CD4-positive, alpha-beta memory T cell (primary cell): ENCODE measurements around the gene GJC1. TPM values are rescaled to one million over a fixed set of nuclear protein-coding genes. Genes with fewer than 3 reads are reported as not detected.

Experiments
- polyA plus RNA-seq, 2 donors: library from polyadenylated mRNA; unstranded; fragments of 300-500 nt; fragmentation: Illumina TruSeq; gene quantifications; one replicate each; pipeline ENCODE4 v1.2.3, GENCODE V29; 2021
- total RNA-seq, 2 experiments: library from RNA; stranded (reverse); gene quantifications; one replicate each; pipeline ENCODE4 v1.2.3, GENCODE V29; 2021

The GJC1 gene
- total and polyA plus RNA-seq, 4 experiments from 2014 or later, result not detected

Other genes with a start within 250 kb of the GJC1 start
- gene MEIOC, start 173.8 kb downstream of the GJC1 start, total RNA-seq, result not detected
- gene MEIOC, start 173.8 kb downstream of the GJC1 start, polyA plus RNA-seq, result under 1 TPM; 0.21 to 0.31 TPM
- gene CCDC43, start 140.5 kb downstream of the GJC1 start, total RNA-seq, result 10 to 100 TPM; 17.9 to 18.8 TPM
- gene CCDC43, start 140.5 kb downstream of the GJC1 start, polyA plus RNA-seq, result 10 to 100 TPM; 10.7 to 14.0 TPM
- 1 to 10 TPM; 8.1 to 8.4 TPM for gene DBF4B, start 121.6 kb downstream of the GJC1 start, total RNA-seq
- gene DBF4B, start 121.6 kb downstream of the GJC1 start, polyA plus RNA-seq, result under 1 TPM in 1 of 2 donors, not detected in 1; 1.00 TPM
- gene ADAM11, start 71.3 kb downstream of the GJC1 start, total RNA-seq, result under 1 TPM; 0.72 to 0.90 TPM
- gene ADAM11, start 71.3 kb downstream of the GJC1 start, polyA plus RNA-seq, result under 1 TPM; 0.03 to 0.09 TPM
- gene HIGD1B, start 17.6 kb upstream of the GJC1 start, total RNA-seq, result not detected
- gene HIGD1B, start 17.6 kb upstream of the GJC1 start, polyA plus RNA-seq, result not detected
- gene EFTUD2, start 69.2 kb upstream of the GJC1 start, total RNA-seq, result 100 to 1,000 TPM in 1 of 2 experiments, 10 to 100 TPM in 1; 98.9 to 101 TPM
- gene EFTUD2, start 69.2 kb upstream of the GJC1 start, polyA plus RNA-seq, result 10 to 100 TPM; 82.2 to 82.3 TPM
- gene GFAP, start 85.2 kb upstream of the GJC1 start, total RNA-seq, result not detected
- gene GFAP, start 85.2 kb upstream of the GJC1 start, polyA plus RNA-seq, result under 1 TPM in 1 of 2 donors, not detected in 1; 0.16 TPM
- not detected for gene KIF18B, start 117.5 kb upstream of the GJC1 start, total RNA-seq
- gene KIF18B, start 117.5 kb upstream of the GJC1 start, polyA plus RNA-seq, result not detected
- not detected for gene C1QL1, start 138.0 kb upstream of the GJC1 start, total RNA-seq
- gene C1QL1, start 138.0 kb upstream of the GJC1 start, polyA plus RNA-seq, result not detected
- 10 to 100 TPM; 32.0 to 32.1 TPM for gene DCAKD, start 221.3 kb upstream of the GJC1 start, total RNA-seq
- gene DCAKD, start 221.3 kb upstream of the GJC1 start, polyA plus RNA-seq, result 10 to 100 TPM in 1 of 2 donors, 1 to 10 TPM in 1; 8.8 to 16.2 TPM
- gene NMT1, start 231.0 kb upstream of the GJC1 start, total RNA-seq, result 100 to 1,000 TPM; 125 to 126 TPM
- 10 to 100 TPM; 56.2 to 75.7 TPM for gene NMT1, start 231.0 kb upstream of the GJC1 start, polyA plus RNA-seq